NB4 (cell line): ENCODE measurements around the gene OSBPL10.
"Not testable (repeated sequence)": the region's sequence is repeated elsewhere in the genome, so short reads cannot be mapped to it uniquely, and the experiment has no call there.

Source experiments
- DNase-seq: peaks from one replicate; pipeline ENCODE4 v3.0.0; 2010; ENCODE audit warnings: low read depth
- H3K4me3 ChIP-seq: one replicate; pipeline ENCODE4 v1.5.1; 2011; ENCODE audit warnings: mild to moderate bottlenecking, low read depth, low read length, moderate library complexity
- CTCF ChIP-seq: IDR thresholded peaks from one replicate; pipeline ENCODE4 v1.5.1; 2012; ENCODE audit warnings: low read depth, low read length
- MAX ChIP-seq: IDR thresholded peaks from 2 replicates; pipeline ENCODE4 v1.6.1; 2011; ENCODE audit warnings: low read depth, low read length
- MYC ChIP-seq: IDR thresholded peaks from 2 replicates; pipeline ENCODE4 v1.6.1; 2011; ENCODE audit warnings: low read depth, low read length
- POLR2A ChIP-seq: IDR thresholded peaks from 2 replicates; pipeline ENCODE4 v1.6.1; 2011; ENCODE audit warnings: mild to moderate bottlenecking; ENCODE audit not compliant: insufficient read length; ENCODE audit errors: extremely low read depth

The OSBPL10 gene

GRCh38 chr3:31785286-31785685, 195.8 kb downstream of the OSBPL10 start:
- no peak for TF ChIP-seq MAX
- DNase-seq, result no peak
- no peak overlapping the region for H3K4me3 ChIP-seq

GRCh38 chr3:31783851-31784250, 197.2 kb downstream of the OSBPL10 start:
- not testable (repeated sequence) for DNase-seq, H3K4me3 ChIP-seq

GRCh38 chr3:31782306-31782705, 198.8 kb downstream of the OSBPL10 start:
- not testable (repeated sequence) for DNase-seq, H3K4me3 ChIP-seq

- TF ChIP-seq MAX (no peak), MYC (no peak), CTCF (no peak), POLR2A (no peak)
- DNase-seq, result no peak
- H3K4me3 ChIP-seq, result no peak overlapping the region
Observed at GRCh38 chr3:31779514-31779913, 201.5 kb downstream of the OSBPL10 start.

GRCh38 chr3:31777887-31778286, 203.2 kb downstream of the OSBPL10 start:
- TF ChIP-seq MAX (no peak), CTCF (no peak), POLR2A (no peak), MYC (no peak)
- H3K4me3 ChIP-seq, result no peak overlapping the region
- no peak for DNase-seq

GRCh38 chr3:31777092-31777491, 204.0 kb downstream of the OSBPL10 start:
- DNase-seq, result no peak
- TF ChIP-seq CTCF (no peak), MAX (no peak), MYC (no peak), POLR2A (no peak)
- H3K4me3 ChIP-seq, result no peak overlapping the region

GRCh38 chr3:31776016-31776415, 205.0 kb downstream of the OSBPL10 start:
- no peak for TF ChIP-seq MAX
- no peak for TF ChIP-seq POLR2A
- TF ChIP-seq CTCF, result no peak
- TF ChIP-seq MYC, result no peak

More at GRCh38 chr3:31776016-31776415, 205.0 kb downstream of the OSBPL10 start:
- DNase-seq, result no peak
- no peak overlapping the region for H3K4me3 ChIP-seq
